Measurements from ENCODE around the gene KCTD14.

DNA sequence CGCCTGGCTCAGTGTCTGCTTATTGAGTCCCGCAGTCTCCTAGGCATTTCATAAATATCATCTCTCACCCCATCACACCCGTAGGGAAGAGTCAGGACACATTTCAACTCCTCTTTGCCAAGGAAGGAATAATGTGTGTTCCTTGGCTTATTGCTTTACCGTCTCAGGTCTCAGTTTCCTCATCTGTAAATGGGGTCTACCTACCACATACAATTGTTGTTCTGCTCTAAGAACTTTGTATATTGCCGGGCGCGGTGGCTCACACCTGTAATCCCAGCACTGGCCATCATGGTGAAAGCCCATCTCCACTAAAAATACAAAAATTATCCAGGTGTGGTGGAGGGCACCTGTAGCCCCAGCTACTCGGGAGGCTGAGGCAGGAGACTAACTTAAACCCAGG, 37.5 kb upstream of the KCTD14 start:
- TF ChIP-seq, protein P1, sequence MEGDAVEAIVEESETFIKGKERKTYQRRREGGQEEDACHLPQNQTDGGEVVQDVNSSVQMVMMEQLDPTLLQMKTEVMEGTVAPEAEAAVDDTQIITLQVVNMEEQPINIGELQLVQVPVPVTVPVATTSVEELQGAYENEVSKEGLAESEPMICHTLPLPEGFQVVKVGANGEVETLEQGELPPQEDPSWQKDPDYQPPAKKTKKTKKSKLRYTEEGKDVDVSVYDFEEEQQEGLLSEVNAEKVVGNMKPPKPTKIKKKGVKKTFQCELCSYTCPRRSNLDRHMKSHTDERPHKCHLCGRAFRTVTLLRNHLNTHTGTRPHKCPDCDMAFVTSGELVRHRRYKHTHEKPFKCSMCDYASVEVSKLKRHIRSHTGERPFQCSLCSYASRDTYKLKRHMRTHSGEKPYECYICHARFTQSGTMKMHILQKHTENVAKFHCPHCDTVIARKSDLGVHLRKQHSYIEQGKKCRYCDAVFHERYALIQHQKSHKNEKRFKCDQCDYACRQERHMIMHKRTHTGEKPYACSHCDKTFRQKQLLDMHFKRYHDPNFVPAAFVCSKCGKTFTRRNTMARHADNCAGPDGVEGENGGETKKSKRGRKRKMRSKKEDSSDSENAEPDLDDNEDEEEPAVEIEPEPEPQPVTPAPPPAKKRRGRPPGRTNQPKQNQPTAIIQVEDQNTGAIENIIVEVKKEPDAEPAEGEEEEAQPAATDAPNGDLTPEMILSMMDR (conservative IDR thresholded peaks at IDR 0.05 in 1 of 2, IDR thresholded peaks at IDR 0.05 in 1 of 2; ENCODE audit: extremely low read depth in 1 of 2, insufficient read depth in 1 of 2, low read depth in 1 of 2, low read length in 2 of 2) = no peak
- no peak for TF ChIP-seq EZH2 (IDR thresholded peaks at IDR 0.05; ENCODE audit: borderline replicate concordance, low read length)
